Measurements from ENCODE around the gene KRT80. TPM values are rescaled to one million over a fixed set of nuclear protein-coding genes. Genes with fewer than 3 reads are reported as not detected.

Gene KRT80
- total and polyA plus RNA-seq, 2 of the 13 experiments (the other 11 are each of a cell fraction or from before 2014, with no cell fraction given): 0.27 to 0.53 TPM

DNA sequence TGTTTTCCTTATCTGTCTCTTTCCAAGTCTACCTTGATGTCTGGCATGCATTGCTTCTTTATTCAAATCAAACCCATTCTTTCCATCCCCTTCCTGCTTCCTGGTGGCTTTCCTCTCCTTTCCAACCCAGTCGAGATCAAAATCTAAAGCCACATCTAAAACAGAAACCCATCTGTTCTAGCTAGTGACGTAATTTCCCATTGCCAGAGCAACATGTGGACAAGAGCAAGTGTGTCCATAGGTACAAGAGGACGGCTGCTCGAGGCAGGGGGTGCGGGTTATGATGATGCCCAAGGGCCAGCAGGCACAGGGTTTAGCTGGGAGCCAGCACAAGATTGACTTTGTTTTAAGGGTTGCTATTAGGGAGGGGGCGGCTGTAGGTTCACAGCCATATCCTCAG lies 7.0 kb downstream of the KRT80 start:
- POLR2A ChIA-PET: no interaction called here

More for the DNA sequence above, 7.0 kb downstream of the KRT80 start:
- H3K4me1 ChIP-seq (ENCODE audit: insufficient read depth, low read length): no peaks in the 10 kb centered on the region
- WGBS (ENCODE audit: low lambda C conversion rate): 48% methylated on average over 6 of the region's 6 CpGs
- H3K27me3 ChIP-seq (ENCODE audit: control insufficient read depth in 1 of 2, insufficient read depth in 2 of 2, low read length in 2 of 2): peaks cover 0 to 2% of the 10 kb centered on the region in 2 experiments; a peak in 2 of 5 replicates
- no peak overlapping the region for H3K27ac ChIP-seq (ENCODE audit: extremely low read length, insufficient read depth, low read length)
- H3K4me2 ChIP-seq (ENCODE audit: low read depth, low read length): no peak overlapping the region
- no peak for ATAC-seq
- no peak overlapping the region for H3K9ac ChIP-seq (ENCODE audit: insufficient read depth, low read depth, low read length)
- intact Hi-C loops (cut with micrococcal nuclease; ENCODE audit: unreplicated experiment) (no loop called here), in situ Hi-C loops (cut with HindIII; ENCODE audit: extremely low pct_ligation_motif_present, low pct_unique_long_range_greater_than_20kb) (no loop called here)
- no peaks in the 10 kb centered on the region for H3K9me3 ChIP-seq (ENCODE audit: low read length)
- H2AFZ ChIP-seq (ENCODE audit: low read length): no peak overlapping the region
- no peak for TF ChIP-seq CC2D1A (CRISPR knock-in tag; IDR thresholded peaks at IDR 0.05)
- TF ChIP-seq AGO1 (IDR thresholded peaks at IDR 0.05; ENCODE audit: low read depth, low read length, poor library complexity, severe bottlenecking): no peak
- no peak for TF ChIP-seq REXO4 (CRISPR knock-in tag; IDR thresholded peaks at IDR 0.05; ENCODE audit: borderline replicate concordance)
- TF ChIP-seq ATF7 (IDR thresholded peaks at IDR 0.05): peak; percentile 63
- no peak for TF ChIP-seq ATF7 (CRISPR knock-in tag; IDR thresholded peaks at IDR 0.05)
- no peak for TF ChIP-seq SKI (IDR thresholded peaks at IDR 0.05; ENCODE audit: partially characterized antibody)
- no peak for TF ChIP-seq AHR (CRISPR knock-in tag; IDR thresholded peaks at IDR 0.05)
- TF ChIP-seq NR0B2 (CRISPR knock-in tag; IDR thresholded peaks at IDR 0.05): no peak
- TF ChIP-seq, protein P1, sequence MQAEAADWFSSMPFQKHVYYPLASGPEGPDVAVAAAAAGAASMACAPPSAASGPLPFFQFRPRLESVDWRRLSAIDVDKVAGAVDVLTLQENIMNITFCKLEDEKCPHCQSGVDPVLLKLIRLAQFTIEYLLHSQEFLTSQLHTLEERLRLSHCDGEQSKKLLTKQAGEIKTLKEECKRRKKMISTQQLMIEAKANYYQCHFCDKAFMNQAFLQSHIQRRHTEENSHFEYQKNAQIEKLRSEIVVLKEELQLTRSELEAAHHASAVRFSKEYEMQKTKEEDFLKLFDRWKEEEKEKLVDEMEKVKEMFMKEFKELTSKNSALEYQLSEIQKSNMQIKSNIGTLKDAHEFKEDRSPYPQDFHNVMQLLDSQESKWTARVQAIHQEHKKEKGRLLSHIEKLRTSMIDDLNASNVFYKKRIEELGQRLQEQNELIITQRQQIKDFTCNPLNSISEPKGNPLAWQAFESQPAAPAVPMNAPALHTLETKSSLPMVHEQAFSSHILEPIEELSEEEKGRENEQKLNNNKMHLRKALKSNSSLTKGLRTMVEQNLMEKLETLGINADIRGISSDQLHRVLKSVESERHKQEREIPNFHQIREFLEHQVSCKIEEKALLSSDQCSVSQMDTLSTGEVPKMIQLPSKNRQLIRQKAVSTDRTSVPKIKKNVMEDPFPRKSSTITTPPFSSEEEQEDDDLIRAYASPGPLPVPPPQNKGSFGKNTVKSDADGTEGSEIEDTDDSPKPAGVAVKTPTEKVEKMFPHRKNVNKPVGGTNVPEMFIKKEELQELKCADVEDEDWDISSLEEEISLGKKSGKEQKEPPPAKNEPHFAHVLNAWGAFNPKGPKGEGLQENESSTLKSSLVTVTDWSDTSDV (CRISPR knock-in tag; IDR thresholded peaks at IDR 0.05): no peak
- no peak for TF ChIP-seq CHD4 (IDR thresholded peaks at IDR 0.05; ENCODE audit: borderline replicate concordance, low read length)
- peak; percentile 62 for TF ChIP-seq CREB1 (IDR thresholded peaks at IDR 0.05)
- TF ChIP-seq CREB1 (CRISPR knock-in tag; IDR thresholded peaks at IDR 0.05): no peak
- TF ChIP-seq, protein P2, sequence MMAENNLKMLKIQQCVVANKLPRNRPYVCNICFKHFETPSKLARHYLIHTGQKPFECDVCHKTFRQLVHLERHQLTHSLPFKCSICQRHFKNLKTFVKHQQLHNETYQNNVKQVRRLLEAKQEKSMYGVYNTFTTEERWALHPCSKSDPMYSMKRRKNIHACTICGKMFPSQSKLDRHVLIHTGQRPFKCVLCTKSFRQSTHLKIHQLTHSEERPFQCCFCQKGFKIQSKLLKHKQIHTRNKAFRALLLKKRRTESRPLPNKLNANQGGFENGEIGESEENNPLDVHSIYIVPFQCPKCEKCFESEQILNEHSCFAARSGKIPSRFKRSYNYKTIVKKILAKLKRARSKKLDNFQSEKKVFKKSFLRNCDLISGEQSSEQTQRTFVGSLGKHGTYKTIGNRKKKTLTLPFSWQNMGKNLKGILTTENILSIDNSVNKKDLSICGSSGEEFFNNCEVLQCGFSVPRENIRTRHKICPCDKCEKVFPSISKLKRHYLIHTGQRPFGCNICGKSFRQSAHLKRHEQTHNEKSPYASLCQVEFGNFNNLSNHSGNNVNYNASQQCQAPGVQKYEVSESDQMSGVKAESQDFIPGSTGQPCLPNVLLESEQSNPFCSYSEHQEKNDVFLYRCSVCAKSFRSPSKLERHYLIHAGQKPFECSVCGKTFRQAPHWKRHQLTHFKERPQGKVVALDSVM (CRISPR knock-in tag; IDR thresholded peaks at IDR 0.05): no peak
- TF ChIP-seq POLR2AphosphoS2 (IDR thresholded peaks at IDR 0.05; ENCODE audit: low read depth, low read length): no peak
- TF ChIP-seq ZNF766 (CRISPR knock-in tag; IDR thresholded peaks at IDR 0.05; ENCODE audit: borderline replicate concordance): no peak
- TF ChIP-seq HNRNPUL1 (IDR thresholded peaks at IDR 0.05; ENCODE audit: low read depth, low read length): no peak
- no peak for FAIRE-seq
- no peak for DNase-seq (ENCODE audit: low spot score)
- H4K20me1 ChIP-seq (ENCODE audit: insufficient read depth, low read length): no peaks in the 10 kb centered on the region
- H3K4me3 ChIP-seq (replicated peaks in 1 of 3; ENCODE audit: insufficient read depth in 1 of 3, low read depth in 2 of 3, low read length in 3 of 3): no peak overlapping the region
- no peaks in the 10 kb centered on the region for H3K79me2 ChIP-seq (ENCODE audit: insufficient read depth, low read length)
- CTCF ChIA-PET (ENCODE audit: low intra/inter-chr PET ratio, low total read pairs): no interaction called here
- no peaks in the 10 kb centered on the region for H3K36me3 ChIP-seq (replicated peaks in 1 of 2; ENCODE audit: control insufficient read depth in 1 of 2, insufficient read depth in 2 of 2, low read length in 2 of 2)
- no TSS peak for BruUV-seq (replicated peaks)
